ENCODE data around the gene PHF11.

PHF11 gene

GRCh38 chr13:49498206-49498605 is 2.5 kb downstream of the PHF11 start:
- DNase-seq (ENCODE audit: low spot score): no peak

GRCh38 chr13:49499889-49500660 is 4.3 kb downstream of the PHF11 start:
- peak; percentile 62 for DNase-seq (ENCODE audit: low spot score)

GRCh38 chr13:49502954-49503353 is 7.2 kb downstream of the PHF11 start:
- no peak for DNase-seq (ENCODE audit: low spot score)

GRCh38 chr13:49503951-49504350 is 8.2 kb downstream of the PHF11 start:
- DNase-seq (ENCODE audit: low spot score): no peak

GRCh38 chr13:49512578-49512977 is 16.8 kb downstream of the PHF11 start:
- no peak for DNase-seq (ENCODE audit: low spot score)

GRCh38 chr13:49516467-49516866 is 20.7 kb downstream of the PHF11 start:
- DNase-seq (ENCODE audit: low spot score): no peak

- no peak for DNase-seq (ENCODE audit: low spot score)
These were observed 21.7 kb downstream of the PHF11 start for GRCh38 chr13:49517461-49517860.

- DNase-seq (ENCODE audit: low spot score): no peak
These were observed 25.5 kb downstream of the PHF11 start for GRCh38 chr13:49521224-49521623.

GRCh38 chr13:49524740-49525501 is 29.2 kb downstream of the PHF11 start:
- DNase-seq (ENCODE audit: low spot score): no peak

GRCh38 chr13:49527123-49527522 is 31.4 kb downstream of the PHF11 start:
- no peak for DNase-seq (ENCODE audit: low spot score)

- no peak for DNase-seq (ENCODE audit: low spot score)
These were observed 32.4 kb downstream of the PHF11 start for GRCh38 chr13:49528161-49528560.

GRCh38 chr13:49530457-49530856 is 34.7 kb downstream of the PHF11 start:
- DNase-seq (ENCODE audit: low spot score): no peak

GRCh38 chr13:49532593-49532992 is 36.8 kb downstream of the PHF11 start:
- no peak for DNase-seq (ENCODE audit: low spot score)

- DNase-seq (ENCODE audit: low spot score): no peak
These were observed 37.3 kb downstream of the PHF11 start for GRCh38 chr13:49533011-49533410.

- no peak for DNase-seq (ENCODE audit: low spot score)
These were observed 38.0 kb downstream of the PHF11 start for GRCh38 chr13:49533591-49534269.

- no peak for DNase-seq (ENCODE audit: low spot score)
These were observed 40.6 kb downstream of the PHF11 start for GRCh38 chr13:49536144-49536873.

GRCh38 chr13:49538404-49538803 is 42.7 kb downstream of the PHF11 start:
- no peak for DNase-seq (ENCODE audit: low spot score)

- no peak for DNase-seq (ENCODE audit: low spot score)
These were observed 43.6 kb downstream of the PHF11 start for GRCh38 chr13:49539313-49539712.

- DNase-seq (ENCODE audit: low spot score): no peak
These were observed 44.0 kb downstream of the PHF11 start for GRCh38 chr13:49539746-49540145.

- DNase-seq (ENCODE audit: low spot score): peak; percentile 39
These were observed 44.8 kb downstream of the PHF11 start for GRCh38 chr13:49540552-49540951.

- DNase-seq (ENCODE audit: low spot score): no peak
These were observed 47.9 kb downstream of the PHF11 start for GRCh38 chr13:49543656-49544055.

GRCh38 chr13:49545661-49546060 is 49.9 kb downstream of the PHF11 start:
- no peak for DNase-seq (ENCODE audit: low spot score)
